Activated CD4-positive, alpha-beta T cell treated with anti-CD3 and anti-CD28 coated beads for 1 hour (primary cell): ENCODE measurements around the gene KLF17.
"Not testable (repeated sequence)": the region's sequence is repeated elsewhere in the genome, so short reads cannot be mapped to it uniquely, and the experiment has no call there.

Experiments
- DNase-seq: peaks from one replicate; pipeline ENCODE4 v3.0.0-alpha.2; 2020

Gene KLF17

GRCh38 chr1:44110916-44111315 lies 7.7 kb upstream of the KLF17 start:
- DNase-seq = no peak

GRCh38 chr1:44111861-44112260 lies 6.8 kb upstream of the KLF17 start:
- no peak for DNase-seq

GRCh38 chr1:44112486-44112885 lies 6.1 kb upstream of the KLF17 start:
- no peak for DNase-seq

GRCh38 chr1:44113095-44113609 lies 5.5 kb upstream of the KLF17 start:
- no peak for DNase-seq

GRCh38 chr1:44114098-44114497 lies 4.5 kb upstream of the KLF17 start:
- DNase-seq = no peak

GRCh38 chr1:44117272-44117671 lies 1.3 kb upstream of the KLF17 start:
- DNase-seq = not testable (repeated sequence)

- no peak for DNase-seq
Measured at GRCh38 chr1:44119525-44119924, 904 bp downstream of the KLF17 start.

GRCh38 chr1:44120398-44120949 lies 1.9 kb downstream of the KLF17 start:
- DNase-seq = no peak

- DNase-seq = no peak
Measured at GRCh38 chr1:44129616-44130500, 11.2 kb downstream of the KLF17 start.

GRCh38 chr1:44131411-44131810 lies 12.8 kb downstream of the KLF17 start:
- DNase-seq = no peak

- DNase-seq = no peak
Measured at GRCh38 chr1:44134071-44134920, 15.7 kb downstream of the KLF17 start.

GRCh38 chr1:44135886-44136285 lies 17.3 kb downstream of the KLF17 start:
- DNase-seq = no peak

GRCh38 chr1:44138239-44138638 lies 19.6 kb downstream of the KLF17 start:
- no peak for DNase-seq

- not testable (repeated sequence) for DNase-seq
Measured at GRCh38 chr1:44139565-44139964, 20.9 kb downstream of the KLF17 start.

GRCh38 chr1:44141531-44141930 lies 22.9 kb downstream of the KLF17 start, which contains the start of gene KLF18:
TSS of gene KLF18 (minus strand) at chr1:44141631. CDS start at chr1:44141631, 0 bp downstream.
- no peak for DNase-seq

GRCh38 chr1:44144962-44145756 lies 26.5 kb downstream of the KLF17 start:
- DNase-seq = no peak

GRCh38 chr1:44146536-44147361 lies 28.1 kb downstream of the KLF17 start:
- no peak for DNase-seq

- DNase-seq = no peak
Measured at GRCh38 chr1:44147582-44147981, 29.0 kb downstream of the KLF17 start.

GRCh38 chr1:44151332-44151731 lies 32.7 kb downstream of the KLF17 start:
- DNase-seq = no peak

- DNase-seq = no peak
Measured at GRCh38 chr1:44151808-44152207, 33.2 kb downstream of the KLF17 start.

GRCh38 chr1:44152692-44153091 lies 34.1 kb downstream of the KLF17 start:
- DNase-seq = no peak
